H1 (cell line): Measurements from ENCODE around the gene CPLANE2. TPM values are rescaled to one million over a fixed set of nuclear protein-coding genes. Genes with fewer than 3 reads are reported as not detected.

Experiments
- CBX8 ChIP-seq: fragments of 300-800, 300-1000 bp; sonication (generic); IDR thresholded peaks from 2 replicates; pipeline ENCODE4 v1.7.1; 2016; ENCODE audit warnings: low read depth, low read length, borderline replicate concordance
- polyA plus RNA-seq, 7 experiments: library from polyadenylated mRNA; depleted of rRNA in 3 of 7; stranded (reverse) in 5 of 7; unstranded in 2 of 7; fragments of >200 nt in 5 of 7; fragments of 200-250 nt in 2 of 7; gene quantifications; 1 replicate in 5 of 7; 2 replicates in 1 of 7; 4 replicates in 1 of 7; pipeline versions ENCODE4 v1.2.1 to v1.2.3, GENCODE V29; 2011 to 2013; ENCODE audit warnings: missing spikeins in 2 of 7, mixed read lengths in 2 of 7
- total RNA-seq: library from RNA; stranded (reverse); fragmentation: NEBNext Ultra II Directional; extraction: Animal tissue kit (Norgen Biotek cat#: 25700); gene quantifications from 2 replicates; pipeline ENCODE4 v1.2.1, GENCODE V29; 2021
- TF ChIP-seq, protein P1 (sequence below): fragments of 300-600 bp; sonication (generic); IDR thresholded peaks from 2 replicates; pipeline ENCODE4 v1.7.1; 2012; ENCODE audit warnings: low read length, moderate library complexity, mild to moderate bottlenecking, inconsistent platforms; ENCODE audit not compliant: insufficient replicate concordance

Gene CPLANE2
- total and polyA plus RNA-seq, 2 of the 8 experiments (the other 6 are each of a cell fraction or from before 2014, with no cell fraction given) = 2.3 to 2.5 TPM

GRCh38 chr1:16195518-16195905 is 41.5 kb downstream of the CPLANE2 start (continued):
- TF ChIP-seq, protein P1, sequence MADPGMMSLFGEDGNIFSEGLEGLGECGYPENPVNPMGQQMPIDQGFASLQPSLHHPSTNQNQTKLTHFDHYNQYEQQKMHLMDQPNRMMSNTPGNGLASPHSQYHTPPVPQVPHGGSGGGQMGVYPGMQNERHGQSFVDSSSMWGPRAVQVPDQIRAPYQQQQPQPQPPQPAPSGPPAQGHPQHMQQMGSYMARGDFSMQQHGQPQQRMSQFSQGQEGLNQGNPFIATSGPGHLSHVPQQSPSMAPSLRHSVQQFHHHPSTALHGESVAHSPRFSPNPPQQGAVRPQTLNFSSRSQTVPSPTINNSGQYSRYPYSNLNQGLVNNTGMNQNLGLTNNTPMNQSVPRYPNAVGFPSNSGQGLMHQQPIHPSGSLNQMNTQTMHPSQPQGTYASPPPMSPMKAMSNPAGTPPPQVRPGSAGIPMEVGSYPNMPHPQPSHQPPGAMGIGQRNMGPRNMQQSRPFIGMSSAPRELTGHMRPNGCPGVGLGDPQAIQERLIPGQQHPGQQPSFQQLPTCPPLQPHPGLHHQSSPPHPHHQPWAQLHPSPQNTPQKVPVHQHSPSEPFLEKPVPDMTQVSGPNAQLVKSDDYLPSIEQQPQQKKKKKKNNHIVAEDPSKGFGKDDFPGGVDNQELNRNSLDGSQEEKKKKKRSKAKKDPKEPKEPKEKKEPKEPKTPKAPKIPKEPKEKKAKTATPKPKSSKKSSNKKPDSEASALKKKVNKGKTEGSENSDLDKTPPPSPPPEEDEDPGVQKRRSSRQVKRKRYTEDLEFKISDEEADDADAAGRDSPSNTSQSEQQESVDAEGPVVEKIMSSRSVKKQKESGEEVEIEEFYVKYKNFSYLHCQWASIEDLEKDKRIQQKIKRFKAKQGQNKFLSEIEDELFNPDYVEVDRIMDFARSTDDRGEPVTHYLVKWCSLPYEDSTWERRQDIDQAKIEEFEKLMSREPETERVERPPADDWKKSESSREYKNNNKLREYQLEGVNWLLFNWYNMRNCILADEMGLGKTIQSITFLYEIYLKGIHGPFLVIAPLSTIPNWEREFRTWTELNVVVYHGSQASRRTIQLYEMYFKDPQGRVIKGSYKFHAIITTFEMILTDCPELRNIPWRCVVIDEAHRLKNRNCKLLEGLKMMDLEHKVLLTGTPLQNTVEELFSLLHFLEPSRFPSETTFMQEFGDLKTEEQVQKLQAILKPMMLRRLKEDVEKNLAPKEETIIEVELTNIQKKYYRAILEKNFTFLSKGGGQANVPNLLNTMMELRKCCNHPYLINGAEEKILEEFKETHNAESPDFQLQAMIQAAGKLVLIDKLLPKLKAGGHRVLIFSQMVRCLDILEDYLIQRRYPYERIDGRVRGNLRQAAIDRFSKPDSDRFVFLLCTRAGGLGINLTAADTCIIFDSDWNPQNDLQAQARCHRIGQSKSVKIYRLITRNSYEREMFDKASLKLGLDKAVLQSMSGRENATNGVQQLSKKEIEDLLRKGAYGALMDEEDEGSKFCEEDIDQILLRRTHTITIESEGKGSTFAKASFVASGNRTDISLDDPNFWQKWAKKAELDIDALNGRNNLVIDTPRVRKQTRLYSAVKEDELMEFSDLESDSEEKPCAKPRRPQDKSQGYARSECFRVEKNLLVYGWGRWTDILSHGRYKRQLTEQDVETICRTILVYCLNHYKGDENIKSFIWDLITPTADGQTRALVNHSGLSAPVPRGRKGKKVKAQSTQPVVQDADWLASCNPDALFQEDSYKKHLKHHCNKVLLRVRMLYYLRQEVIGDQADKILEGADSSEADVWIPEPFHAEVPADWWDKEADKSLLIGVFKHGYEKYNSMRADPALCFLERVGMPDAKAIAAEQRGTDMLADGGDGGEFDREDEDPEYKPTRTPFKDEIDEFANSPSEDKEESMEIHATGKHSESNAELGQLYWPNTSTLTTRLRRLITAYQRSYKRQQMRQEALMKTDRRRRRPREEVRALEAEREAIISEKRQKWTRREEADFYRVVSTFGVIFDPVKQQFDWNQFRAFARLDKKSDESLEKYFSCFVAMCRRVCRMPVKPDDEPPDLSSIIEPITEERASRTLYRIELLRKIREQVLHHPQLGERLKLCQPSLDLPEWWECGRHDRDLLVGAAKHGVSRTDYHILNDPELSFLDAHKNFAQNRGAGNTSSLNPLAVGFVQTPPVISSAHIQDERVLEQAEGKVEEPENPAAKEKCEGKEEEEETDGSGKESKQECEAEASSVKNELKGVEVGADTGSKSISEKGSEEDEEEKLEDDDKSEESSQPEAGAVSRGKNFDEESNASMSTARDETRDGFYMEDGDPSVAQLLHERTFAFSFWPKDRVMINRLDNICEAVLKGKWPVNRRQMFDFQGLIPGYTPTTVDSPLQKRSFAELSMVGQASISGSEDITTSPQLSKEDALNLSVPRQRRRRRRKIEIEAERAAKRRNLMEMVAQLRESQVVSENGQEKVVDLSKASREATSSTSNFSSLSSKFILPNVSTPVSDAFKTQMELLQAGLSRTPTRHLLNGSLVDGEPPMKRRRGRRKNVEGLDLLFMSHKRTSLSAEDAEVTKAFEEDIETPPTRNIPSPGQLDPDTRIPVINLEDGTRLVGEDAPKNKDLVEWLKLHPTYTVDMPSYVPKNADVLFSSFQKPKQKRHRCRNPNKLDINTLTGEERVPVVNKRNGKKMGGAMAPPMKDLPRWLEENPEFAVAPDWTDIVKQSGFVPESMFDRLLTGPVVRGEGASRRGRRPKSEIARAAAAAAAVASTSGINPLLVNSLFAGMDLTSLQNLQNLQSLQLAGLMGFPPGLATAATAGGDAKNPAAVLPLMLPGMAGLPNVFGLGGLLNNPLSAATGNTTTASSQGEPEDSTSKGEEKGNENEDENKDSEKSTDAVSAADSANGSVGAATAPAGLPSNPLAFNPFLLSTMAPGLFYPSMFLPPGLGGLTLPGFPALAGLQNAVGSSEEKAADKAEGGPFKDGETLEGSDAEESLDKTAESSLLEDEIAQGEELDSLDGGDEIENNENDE = no peak
- TF ChIP-seq CBX8 = no peak
